HG02798 (cell line): ENCODE measurements around the gene ELOVL1.
"Not testable (repeated sequence)": the region's sequence is repeated elsewhere in the genome, so short reads cannot be mapped to it uniquely, and the experiment has no call there.

Source experiments
- ATAC-seq: cut with Tn5 transposase; IDR thresholded peaks from one replicate; pipeline ENCODE4 v1.9.1; 2021; ENCODE audit warnings: mild to moderate bottlenecking; ENCODE audit not compliant: unreplicated experiment, poor library complexity

The ELOVL1 gene

DNA sequence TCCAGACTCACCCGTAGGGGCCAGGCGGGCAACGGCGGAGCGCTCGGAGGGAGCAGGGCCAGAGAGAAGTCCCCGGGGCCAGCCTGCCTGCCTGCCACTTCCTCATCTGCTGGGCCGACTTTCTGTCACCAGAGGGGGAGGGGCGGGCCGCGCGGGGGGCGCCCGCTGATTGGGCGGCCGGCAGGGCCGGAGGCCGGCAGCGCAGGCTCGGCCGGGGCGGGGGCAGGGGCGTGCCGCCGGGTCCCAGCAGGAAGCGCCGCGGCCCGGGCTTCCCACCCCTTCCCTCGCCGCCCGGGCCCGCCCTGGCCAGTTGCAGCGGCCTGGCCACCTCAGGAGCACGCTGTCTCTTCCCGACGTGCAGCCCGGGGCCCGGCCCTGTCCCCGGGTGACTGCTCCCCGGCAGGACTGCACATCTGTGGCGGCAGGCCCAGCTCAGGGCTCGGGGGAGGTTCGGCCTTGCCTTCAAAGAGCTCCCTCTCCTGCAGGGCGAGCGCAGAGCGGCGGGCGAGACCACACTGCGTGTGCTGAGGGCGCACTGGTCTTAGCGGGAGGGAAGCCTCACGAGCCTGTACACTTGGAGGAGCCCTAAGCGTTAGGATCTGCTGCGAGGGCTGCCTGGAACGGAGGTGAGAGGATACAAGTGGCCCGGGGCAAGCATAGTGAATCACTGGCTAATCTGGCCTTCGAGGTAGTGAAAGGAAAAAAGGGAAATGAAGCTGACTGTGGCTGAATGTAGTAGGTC lies at the start of gene ELOVL1:
Gene ELOVL1 (minus strand): TSS at position 108 of the 742 bp plus-strand sequence. CDS start 2,402 bp downstream, outside the sequence.
- ATAC-seq: peak; percentile 82

DNA sequence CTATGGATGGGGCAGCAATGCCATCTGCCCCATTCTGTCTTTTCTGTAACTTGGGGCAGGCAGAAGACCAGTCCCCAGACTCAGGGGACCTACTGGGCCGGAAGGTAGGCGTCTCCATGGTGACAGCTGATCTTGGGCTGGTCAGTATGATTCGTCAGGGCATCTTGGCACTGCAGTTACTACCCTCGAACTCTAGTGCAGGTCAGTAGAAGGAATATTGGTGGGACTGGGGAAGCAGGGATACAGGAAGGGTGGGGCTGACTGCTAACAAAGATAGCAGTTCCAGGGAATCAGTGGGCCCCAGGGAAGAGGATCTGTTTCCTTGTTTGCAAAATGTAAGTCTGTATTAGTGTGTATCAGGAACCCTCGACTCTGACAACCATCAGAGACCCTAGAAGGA lies 48.1 kb upstream of the ELOVL1 start:
- ATAC-seq: no peak

DNA sequence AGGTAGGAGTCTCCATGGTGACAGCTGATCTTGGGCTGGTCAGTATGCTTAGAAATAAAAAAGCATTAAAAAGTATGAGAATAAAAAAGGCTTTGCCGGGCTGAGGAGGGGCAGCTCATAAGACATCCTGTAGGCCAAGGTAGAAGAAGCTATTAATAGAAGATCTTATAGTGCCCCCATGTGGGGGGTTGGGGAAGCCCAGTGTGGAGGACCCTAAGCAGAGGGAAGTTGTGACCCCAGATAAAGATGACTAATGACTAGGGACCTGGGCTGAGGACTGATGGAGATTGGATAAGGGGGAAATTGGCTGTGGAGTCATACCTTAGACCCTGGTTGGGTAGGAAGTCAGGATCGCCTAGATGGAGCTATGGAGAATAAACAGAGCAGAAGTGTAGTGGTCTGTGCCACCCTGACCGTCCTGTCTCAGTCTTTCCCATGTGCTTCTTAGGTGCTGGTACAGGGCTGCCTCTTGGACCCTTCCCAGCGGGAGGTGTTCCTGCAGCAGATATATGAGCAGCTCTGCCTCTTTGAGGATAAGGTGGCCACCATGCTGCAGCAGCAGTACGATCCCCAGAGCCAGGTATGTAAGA lies 46.9 kb upstream of the ELOVL1 start:
- no peak for ATAC-seq

DNA sequence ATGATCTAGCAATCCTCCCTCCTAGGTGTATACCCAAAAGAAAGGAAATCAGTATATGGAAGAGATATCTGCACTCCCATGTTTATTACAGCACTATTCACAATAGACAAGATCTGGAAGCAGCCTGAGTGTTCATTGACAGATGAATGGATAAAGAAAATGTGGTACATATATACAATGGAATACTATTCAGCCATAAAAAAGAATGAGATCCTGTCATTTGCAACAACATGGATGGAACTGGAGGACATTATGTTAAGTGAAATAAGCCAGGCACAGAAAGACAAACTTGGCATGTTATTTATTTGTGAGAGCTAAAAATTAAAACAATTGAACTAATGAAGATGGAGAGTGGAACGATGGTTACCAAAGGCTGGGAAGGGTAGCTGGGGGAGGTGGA lies 45.6 kb upstream of the ELOVL1 start:
- not testable (repeated sequence) for ATAC-seq

DNA sequence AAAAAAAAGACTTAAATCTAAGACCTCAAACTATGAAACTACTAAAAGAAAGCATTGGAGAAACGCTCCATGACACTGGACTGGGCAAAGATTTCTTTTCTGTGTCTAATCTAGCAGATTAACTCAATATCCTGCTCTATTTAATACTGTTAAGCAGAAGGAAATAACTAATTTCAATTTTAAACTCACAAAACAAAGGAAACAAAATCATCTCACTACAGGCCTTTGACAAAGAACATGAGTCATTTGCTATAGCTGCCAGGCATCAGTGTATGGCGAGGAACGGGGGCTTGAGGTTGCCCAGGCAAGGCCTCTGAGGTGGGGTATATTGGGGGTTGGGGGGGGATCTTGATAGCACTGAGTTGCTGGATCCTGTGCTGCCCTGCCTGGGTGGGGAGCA lies 42.8 kb upstream of the ELOVL1 start:
- ATAC-seq: no peak

DNA sequence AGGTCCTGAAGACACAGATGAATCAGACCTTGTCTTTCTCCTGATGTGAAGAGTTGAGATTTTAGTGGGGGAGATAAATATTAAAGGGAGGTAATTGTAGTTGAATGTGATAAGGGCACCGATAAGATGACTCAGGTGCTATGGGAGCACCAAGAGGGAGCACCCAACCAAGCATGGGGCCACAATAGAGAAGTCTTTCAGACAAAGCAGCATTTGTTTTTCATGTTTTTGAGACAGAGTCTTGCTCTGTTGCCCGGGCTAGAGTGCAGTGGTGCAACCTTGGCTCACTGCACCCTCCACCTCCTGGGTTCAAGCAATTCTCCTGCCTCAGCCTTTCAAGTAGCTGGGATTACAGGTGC lies 38.0 kb upstream of the ELOVL1 start:
- no peak for ATAC-seq

DNA sequence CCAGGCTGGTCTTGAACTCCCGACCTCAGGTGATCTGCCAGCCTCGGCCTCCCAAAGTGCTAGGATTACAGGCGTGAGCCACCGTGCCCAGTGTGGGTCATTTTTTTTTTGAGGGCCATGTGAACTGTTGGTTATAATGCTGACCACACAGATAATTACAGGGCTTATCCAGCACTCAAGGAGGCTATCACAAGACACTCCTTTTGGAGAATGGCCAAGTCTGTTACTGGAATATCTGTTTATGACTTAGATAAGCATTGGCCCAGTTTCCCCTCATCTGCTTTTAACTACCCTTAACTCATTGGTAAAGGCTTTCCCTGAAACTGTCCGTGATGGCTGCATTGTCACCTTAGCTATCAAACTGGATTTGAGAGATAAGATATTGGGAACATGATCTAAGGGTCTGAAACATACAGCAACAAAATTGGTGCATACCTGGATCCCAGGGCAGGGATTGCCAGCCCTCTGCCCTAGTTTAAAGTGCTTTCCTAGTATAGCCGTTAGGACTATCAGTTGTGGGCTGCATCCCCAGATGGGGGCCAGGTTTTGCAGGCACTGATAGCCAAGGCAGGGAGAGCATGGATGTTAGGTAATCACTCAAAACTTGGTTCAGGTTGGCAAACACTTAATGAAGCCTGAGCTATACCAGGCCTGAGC lies 37.5 kb upstream of the ELOVL1 start:
- no peak for ATAC-seq

DNA sequence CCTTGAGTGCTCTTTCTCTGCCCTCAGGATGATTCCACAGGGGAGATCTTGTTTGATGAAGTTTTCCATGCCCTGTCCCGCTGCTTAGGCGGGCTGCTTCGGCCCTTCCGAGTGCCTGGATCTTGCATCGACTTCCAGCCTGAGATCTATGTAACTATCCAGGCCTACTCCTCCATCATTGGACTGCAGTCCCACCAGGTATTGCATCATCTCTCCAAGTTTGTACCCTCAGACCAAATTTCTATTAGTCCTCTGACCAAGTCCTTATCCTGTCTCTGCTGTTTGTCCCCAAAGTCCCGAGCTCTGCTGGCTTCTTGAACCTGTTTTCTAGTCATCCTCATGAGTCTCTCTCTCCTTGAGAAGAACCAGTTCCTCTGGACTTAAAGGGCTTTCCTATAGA lies 36.5 kb upstream of the ELOVL1 start:
- no peak for ATAC-seq

DNA sequence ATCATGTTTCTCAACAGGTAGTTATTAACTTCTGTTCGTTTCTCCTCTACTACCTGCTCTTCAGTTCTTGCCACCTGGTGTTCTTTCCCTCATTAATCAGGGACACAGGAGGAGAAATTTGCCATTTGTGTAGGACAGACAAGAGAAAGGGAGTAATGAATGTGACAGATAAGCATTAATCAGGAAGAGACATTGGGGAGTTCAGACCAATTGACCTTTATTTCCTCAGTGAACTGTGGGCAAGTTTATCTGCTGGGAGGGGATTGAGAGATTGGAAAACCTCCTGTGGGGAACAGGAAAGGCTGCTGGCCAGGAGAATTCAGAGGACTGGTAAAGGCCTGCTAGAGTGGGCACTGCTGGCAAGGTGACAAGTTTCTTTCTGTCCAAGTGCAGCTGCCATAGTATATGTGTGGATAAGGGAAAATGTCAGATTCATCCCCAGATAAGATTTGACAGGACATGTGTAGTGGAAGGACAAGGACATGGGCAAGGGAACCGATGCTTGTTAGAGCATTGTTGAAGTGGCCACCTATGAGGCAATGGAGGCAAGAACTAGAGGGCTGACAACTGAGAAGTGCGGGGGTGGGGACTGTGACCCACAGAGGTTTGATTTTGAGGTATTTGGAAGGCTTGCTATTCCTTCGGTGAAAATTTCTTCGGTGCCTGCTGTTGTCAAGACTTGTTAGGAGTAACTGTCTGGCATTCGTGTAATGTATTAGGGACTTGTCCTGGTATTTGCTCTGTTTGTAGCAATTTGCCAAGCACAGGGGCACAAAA lies 34.5 kb upstream of the ELOVL1 start:
- no peak for ATAC-seq

DNA sequence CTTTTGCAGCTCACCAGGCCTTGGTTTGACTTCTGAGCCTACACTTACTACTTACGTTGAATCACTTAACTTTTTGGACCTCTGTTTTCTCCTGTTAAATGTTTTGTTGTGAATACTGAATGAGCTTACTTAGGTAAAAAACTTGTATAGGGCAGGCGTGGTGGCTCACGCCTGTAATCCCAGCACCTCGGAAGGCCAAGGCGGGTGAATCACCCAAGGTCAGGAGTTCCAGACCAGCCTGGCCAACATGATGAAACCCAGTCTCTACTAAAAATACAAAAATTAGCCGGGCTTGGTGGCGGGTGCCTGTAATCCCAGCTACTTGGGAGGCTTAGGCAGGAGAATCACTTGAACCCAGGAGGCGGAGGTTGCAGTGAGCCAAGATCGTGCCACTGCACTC lies 32.6 kb upstream of the ELOVL1 start:
- not testable (repeated sequence) for ATAC-seq

DNA sequence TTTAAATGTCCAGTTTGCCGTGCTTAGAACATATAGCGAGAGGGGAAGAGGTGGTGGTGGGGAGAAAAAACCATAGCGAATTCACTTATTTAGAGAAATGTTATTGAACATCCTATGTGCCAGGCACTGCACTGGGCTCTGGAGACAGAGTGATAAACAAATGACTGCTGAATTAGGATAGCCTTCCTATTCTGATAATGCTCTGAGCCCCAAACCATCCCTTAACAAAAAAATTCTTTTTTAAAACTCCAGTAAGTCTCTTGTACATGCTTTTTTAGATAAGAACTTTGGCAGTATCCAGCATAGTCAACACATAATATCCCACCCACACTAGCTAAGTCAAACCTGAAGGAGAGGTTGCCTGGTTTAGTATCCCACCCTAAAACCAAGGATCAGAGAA lies 30.4 kb upstream of the ELOVL1 start:
- ATAC-seq: no peak

DNA sequence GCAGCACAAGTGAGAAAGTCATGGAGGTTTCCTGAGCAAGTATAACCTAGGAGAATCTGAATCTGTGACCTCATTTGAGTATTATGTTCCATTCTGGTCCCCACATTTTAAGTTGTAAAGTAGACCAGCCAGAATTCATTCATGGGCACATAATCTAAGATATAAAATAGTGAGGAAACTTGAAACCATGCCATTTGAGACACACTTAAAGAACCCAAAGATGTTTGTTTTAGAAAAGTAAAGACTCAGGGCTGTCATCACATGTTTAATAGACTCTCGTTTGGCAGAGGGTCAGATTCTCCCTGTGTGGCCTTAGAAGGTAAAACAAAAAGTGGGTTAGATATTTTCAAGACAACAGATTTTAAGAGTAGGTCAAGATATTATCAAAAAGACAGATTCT lies 28.2 kb upstream of the ELOVL1 start:
- no peak for ATAC-seq

DNA sequence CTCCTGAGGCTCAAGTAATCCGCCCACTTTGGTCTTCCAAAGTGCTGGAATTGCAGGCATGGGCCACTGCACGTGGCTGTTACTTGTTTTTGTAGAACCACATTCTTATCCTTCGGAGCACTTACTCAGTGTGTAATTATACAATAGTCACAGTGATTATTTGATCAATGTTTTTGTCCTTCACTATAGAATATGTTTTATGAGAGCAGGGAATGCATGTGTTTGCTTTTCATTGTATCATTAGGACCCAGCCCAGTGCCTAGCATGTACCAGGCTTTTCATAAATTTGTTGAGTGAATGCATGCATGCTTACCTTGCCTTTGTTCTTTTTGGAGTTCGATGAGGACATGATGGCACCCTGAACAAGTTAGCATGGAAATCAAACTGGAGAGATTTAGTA lies 27.7 kb upstream of the ELOVL1 start:
- no peak for ATAC-seq

DNA sequence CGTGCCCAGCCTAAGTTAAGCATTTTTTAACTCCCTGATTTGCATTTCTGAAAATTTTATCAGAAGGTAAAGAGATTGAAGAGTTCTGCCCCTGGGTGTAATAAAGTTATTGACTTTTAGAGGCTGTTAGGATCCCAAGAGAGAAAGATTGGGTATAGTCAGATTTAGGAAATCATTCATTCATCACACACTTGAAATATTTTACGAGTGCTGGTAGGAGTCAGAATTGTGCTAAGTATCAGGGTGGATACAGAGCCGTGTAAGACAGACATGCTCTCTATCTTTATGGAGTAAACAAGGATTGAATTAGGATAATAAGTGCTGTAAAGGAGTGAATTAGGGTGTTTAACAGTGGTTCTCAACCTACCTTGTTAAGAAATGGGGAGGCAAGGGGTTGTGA lies 24.9 kb upstream of the ELOVL1 start:
- ATAC-seq: no peak

DNA sequence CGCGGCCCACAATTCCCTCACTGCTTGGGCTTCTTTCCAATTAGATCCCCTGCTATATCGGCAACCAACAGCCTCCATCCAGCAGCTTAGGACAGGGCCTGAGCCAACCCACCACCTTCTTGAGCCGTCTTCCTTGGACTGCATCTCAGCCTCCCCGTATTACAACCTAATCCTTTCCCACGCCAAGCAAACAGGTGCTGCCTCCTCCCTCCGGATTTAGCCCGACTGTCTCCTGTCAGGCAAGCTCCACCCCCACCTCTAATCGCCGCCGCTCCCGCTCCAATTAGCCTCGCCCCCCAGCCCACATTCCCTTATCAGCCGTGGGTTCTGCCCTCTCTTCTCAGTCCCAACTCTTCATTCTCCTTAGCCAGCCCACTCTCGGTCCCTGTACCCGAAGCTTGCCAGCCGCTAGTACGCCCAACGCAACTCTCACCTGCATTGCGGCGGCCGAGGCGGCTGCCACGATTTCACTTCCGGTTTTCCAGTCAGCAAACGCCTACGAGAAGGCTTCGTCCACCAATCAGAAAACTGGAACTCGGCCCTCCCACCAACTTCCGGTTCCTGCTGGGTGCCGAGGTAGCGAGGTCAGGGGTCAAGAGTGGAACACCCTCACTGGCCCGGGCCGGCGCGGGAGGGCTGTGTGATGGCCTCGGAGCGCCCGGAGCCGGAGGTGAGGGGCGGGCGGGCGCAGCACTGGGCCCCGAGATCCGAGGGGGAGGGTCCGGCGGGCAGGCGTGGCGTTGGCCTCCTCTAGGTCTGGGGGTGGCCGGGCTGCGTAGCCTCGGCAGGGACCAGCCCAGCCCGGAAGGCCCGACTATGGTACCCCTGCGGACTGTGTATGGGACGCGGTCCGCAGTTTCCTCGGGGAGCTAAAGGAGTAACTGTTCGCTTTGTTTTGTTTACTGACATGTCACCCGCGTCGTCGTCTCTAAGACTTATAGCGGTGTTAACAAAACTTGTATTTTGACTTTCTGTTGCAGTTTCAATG lies 21.8 kb upstream of the ELOVL1 start, which contains the start of the genes MED8 and SZT2:
Gene MED8 (minus strand): TSS at position 475 of the 988 bp plus-strand sequence. CDS start 36 bp downstream, at position 439.
Gene SZT2 (plus strand): TSS at position 574 of the 988 bp plus-strand sequence. CDS start 70 bp downstream, at position 644.
- ATAC-seq: peak; percentile 95

DNA sequence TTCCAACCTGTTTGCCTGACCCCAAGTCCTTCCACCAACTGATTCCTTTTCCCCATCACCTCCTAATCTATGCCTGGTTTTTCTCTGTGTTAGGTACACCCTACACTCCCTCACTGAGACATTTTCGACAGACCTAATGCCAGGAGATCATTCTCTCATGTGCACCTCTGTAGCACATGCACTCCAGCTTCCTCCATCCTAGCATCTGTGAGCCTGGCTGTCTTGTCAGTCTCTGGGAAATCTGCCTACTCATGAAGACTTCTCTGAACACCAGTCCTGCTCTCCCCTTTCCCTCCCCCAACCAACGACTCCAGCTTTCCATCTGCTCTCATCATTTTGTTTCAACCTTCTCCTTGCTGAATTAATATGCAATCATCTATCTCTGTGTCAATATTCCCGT lies 20.8 kb upstream of the ELOVL1 start:
- no peak for ATAC-seq

DNA sequence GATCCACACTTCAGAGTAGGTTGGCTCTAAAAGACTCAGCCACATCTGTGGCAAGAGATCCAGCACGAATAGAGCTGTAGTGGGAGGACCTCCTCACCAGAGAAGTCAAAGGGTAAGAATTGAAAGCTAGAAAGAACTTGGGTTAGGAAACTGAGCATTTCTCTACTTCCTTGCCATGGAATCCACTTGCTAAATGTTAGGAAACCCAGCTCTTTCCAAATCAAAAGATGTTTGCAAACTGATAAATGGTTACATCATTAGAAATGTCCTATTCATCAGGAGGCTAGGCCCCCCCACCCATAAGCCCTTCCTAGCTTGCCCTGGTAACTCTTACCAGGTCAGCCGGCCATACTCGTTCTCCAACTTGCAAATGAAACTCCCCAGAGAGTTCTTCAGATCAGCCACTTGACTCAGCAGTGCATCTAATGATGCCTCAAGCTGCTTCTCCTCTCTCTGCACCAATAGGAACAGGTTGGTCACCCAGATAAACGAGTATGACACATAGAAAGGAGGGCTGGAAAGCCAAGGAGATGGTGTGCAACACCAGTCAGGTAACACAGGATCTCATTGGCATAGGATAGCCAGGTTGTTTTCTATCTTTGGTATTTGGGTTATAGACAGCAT lies 20.3 kb upstream of the ELOVL1 start:
- no peak for ATAC-seq

DNA sequence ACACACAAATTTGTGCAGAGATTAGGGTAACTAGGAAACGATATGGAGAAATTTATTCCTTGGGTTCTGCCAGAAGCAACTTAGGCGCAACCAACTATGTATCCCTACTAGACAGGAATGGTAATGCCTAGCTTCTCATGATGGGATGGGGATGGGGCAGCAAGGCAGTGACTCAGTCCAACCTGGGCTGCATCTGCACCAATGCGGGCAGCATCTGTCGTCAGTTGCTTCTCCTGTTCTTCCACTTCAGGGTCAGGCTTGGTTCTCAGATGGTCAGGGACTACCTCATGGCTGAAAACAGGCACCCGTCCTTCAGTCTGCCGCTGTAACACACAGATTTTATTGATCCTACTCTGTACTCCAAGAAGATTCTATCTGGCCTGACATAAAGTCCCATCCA lies 18.9 kb upstream of the ELOVL1 start:
- ATAC-seq: no peak

DNA sequence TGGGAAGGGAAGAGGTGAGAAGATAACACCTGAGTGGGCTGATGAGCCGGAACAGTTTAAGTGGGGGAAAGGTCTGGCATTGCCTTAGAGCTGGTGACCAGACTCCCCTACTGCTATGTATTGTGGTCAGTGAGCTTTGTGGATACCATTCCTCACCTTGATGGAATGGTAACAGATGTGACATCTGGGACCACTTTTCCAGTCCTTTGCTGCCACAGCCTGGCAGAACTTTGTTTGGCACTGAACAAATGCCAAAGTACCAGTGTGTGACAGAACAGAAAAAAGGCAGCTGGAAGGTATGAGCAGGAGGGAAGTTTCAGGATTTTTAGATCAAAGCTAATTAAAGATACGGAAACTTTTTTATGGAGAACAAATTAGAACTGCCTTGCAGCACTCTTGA lies 15.6 kb upstream of the ELOVL1 start:
- ATAC-seq: no peak
